ENCODE data around the gene MKKS. TPM values are rescaled to one million over a fixed set of nuclear protein-coding genes. Genes with fewer than 3 reads are reported as not detected.

Gene MKKS
- total and polyA plus RNA-seq, 2 of the 13 experiments (the other 11 are each of a cell fraction or from before 2014, with no cell fraction given), result 26.7 to 34.5 TPM

- TF ChIP-seq ZNF318 (CRISPR knock-in tag; IDR thresholded peaks at IDR 0.05) (peak; percentile 89; the same call in 1 of the 2 replicates), PRPF4 (IDR thresholded peaks at IDR 0.05; ENCODE audit: low read depth, low read length, poor library complexity, severe bottlenecking) (no peak), ZBTB40 (IDR thresholded peaks at IDR 0.05) (no peak), ZBTB40 (CRISPR knock-in tag; IDR thresholded peaks at IDR 0.05) (peak; percentile 90), RBM22 (optimal IDR thresholded peaks at IDR 0.05; ENCODE audit: low read length) (peak; percentile 51), ZNF776 (CRISPR knock-in tag; IDR thresholded peaks at IDR 0.05) (no peak), ZNF550 (CRISPR knock-in tag; IDR thresholded peaks at IDR 0.05; ENCODE audit: borderline replicate concordance) (peak; percentile 78; the same call in 1 of the 2 replicates), TCF12 (IDR thresholded peaks at IDR 0.05) (no peak), TCF12 (CRISPR knock-in tag; IDR thresholded peaks at IDR 0.05) (no peak), MYC (CRISPR knock-in tag; IDR thresholded peaks at IDR 0.05; ENCODE audit: borderline replicate concordance) (peak; percentile 52; the same call in 1 of the 2 replicates), JARID2 (CRISPR knock-in tag; IDR thresholded peaks at IDR 0.05; ENCODE audit: insufficient replicate concordance) (no peak)
Observed at GRCh38 chr20:10434832-10435812, 1.1 kb upstream of the MKKS start, which contains the start of gene SLX4IP (continued).

Data from HepG2 (cell line).